CD4-positive, alpha-beta T cell (primary cell): ENCODE results near the gene IPO11. TPM values are rescaled to one million over a fixed set of nuclear protein-coding genes. Genes with fewer than 3 reads are reported as not detected.

Experiments used
- ATAC-seq: fragments of 200-7000 bp; cut with Tn5 transposase; one replicate; pipeline ENCODE4 v1.10.0; 2022; ENCODE audit warnings: mild to moderate bottlenecking; ENCODE audit not compliant: poor library complexity
- CTCF ChIA-PET: fragments of 350-600 bp; sonication (Branson Sonifier 250); formaldehyde crosslinking; loops from one replicate; lab custom pipeline; 2021; ENCODE audit warnings: antibody characterized with exemption, inconsistent platforms; lab: Charles Lee
- POLR2A ChIA-PET: fragments of 350-600 bp; sonication (Branson Sonifier 250); formaldehyde crosslinking; loops from one replicate; lab custom pipeline; 2021; ENCODE audit warnings: antibody characterized with exemption, inconsistent platforms; lab: Charles Lee
- DNase-seq, 14 experiments: peaks; one replicate each; pipeline ENCODE4 v3.0.0-alpha.2; 2013 to 2020; ENCODE audit warnings: mixed read lengths in 2 of 14
- H3K27ac ChIP-seq, 2 donors: one replicate each; pipeline versions ENCODE4 v1.5.1 to v1.7.0; 2013; ENCODE audit warnings: low read length in 2 of 2, low read depth in 1 of 2, mild to moderate bottlenecking in 1 of 2
- H3K27me3 ChIP-seq, 2 experiments: 1 replicate in 1 of 2; 2 replicates in 1 of 2; pipeline versions ENCODE4 v1.6.1 to v1.7.0; 2013; ENCODE audit warnings: low read length in 2 of 2, control low read depth in 1 of 2, mild to moderate bottlenecking in 1 of 2, moderate library complexity in 1 of 2; ENCODE audit not compliant: insufficient read depth in 2 of 2, control insufficient read depth in 1 of 2
- H3K36me3 ChIP-seq: one replicate; pipeline ENCODE4 v1.6.1; 2013; ENCODE audit warnings: low read length, control low read depth; ENCODE audit not compliant: insufficient read depth
- H3K4me1 ChIP-seq: one replicate; pipeline ENCODE4 v1.6.1; 2013; ENCODE audit warnings: low read length, control low read depth; ENCODE audit not compliant: insufficient read depth
- H3K4me3 ChIP-seq: one replicate; pipeline ENCODE4 v1.5.1; 2013; ENCODE audit warnings: mild to moderate bottlenecking, low read length, moderate library complexity
- H3K9me3 ChIP-seq, 2 experiments: 1 replicate in 1 of 2; 2 replicates in 1 of 2; pipeline versions ENCODE4 v1.6.1 to v1.7.0; 2013; ENCODE audit warnings: low read length in 2 of 2, mild to moderate bottlenecking in 2 of 2, control low read depth in 1 of 2, moderate library complexity in 1 of 2; ENCODE audit not compliant: control insufficient read depth in 1 of 2, insufficient read depth in 1 of 2
- H3K27ac Mint-ChIP-seq: one replicate; pipeline ENCODE4 v1.8.0; 2020; ENCODE audit warnings: mixed read lengths
- H3K27me3 Mint-ChIP-seq: one replicate; pipeline ENCODE4 v1.8.0; 2021; ENCODE audit warnings: mixed read lengths
- H3K36me3 Mint-ChIP-seq: one replicate; pipeline ENCODE4 v1.8.0; 2021; ENCODE audit warnings: low read depth, mixed read lengths
- H3K4me1 Mint-ChIP-seq: one replicate; pipeline ENCODE4 v1.8.0; 2021; ENCODE audit warnings: low read depth, mixed read lengths
- H3K4me3 Mint-ChIP-seq: one replicate; pipeline ENCODE4 v1.8.0; 2020; ENCODE audit warnings: mild to moderate bottlenecking, mixed read lengths
- H3K9me3 Mint-ChIP-seq: one replicate; pipeline ENCODE4 v1.8.0; 2020; ENCODE audit warnings: mixed read lengths
- intact Hi-C, 2 experiments: fragments of 100-400 bp; cut with DNase I in 1 of 2; cut with micrococcal nuclease in 1 of 2; formaldehyde crosslinking; loops; one replicate each; pipeline versions ENCODE4 v1.15.1 to v1.9.0; 2023 to 2025; cut with DNase I, micrococcal nuclease
- total RNA-seq, 174 experiments: library from RNA in 2 of 174; stranded (reverse) in 2 of 174; gene quantifications; one replicate each; pipeline ENCODE4 v1.2.3 and lab custom pipeline; 2021 to 2026
- TF ChIP-seq, protein P1 (sequence below): fragments of 200-600 bp; IDR thresholded peaks from one replicate; pipeline ENCODE4 v1.8.0; 2022; ENCODE audit warnings: antibody characterized with exemption, mild to moderate bottlenecking

The IPO11 gene
- total RNA-seq, 2 experiments from 2014 or later, result 15.1 to 16.1 TPM

DNA sequence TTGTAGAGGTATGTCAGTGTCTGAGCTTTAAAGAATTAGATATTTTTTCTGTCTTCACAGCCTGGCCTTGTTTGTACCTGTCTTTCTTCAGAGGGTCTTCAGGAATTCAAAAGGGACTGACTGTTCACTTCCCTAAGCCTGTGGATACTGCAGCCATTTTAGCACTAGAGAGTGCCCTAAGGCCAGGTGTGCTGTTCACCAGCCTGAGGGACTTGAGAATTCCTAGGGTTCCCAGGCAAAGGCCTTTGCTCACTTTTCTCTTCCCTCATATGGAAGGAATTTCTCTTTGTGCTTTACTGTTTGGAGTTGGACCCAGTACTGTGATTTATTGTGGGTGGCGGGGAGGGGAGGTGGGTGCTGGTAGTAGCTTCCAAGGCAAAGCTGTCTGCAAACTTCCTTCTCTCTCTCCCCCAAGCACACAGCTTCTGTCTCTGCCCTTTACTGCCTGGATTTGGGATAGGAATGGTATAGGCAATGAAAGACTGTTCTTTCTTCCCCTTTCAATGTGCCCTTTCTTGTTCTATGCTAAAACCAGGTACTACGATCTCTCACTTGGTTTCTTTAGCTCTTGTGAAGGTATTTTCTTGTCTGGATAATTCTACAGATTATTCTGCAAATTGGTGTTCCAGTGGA, 156.4 kb downstream of the IPO11 start:
- Mint-ChIP-seq H3K36me3 (peaks cover 66% of the 10 kb centered on the region), H3K9me3 (peaks cover 9% of the 10 kb centered on the region), H3K27ac (no peak overlapping the region), H3K27me3 (no peaks in the 10 kb centered on the region), H3K4me3 (no peak overlapping the region), H3K4me1 (peaks cover 9% of the 10 kb centered on the region)
- ATAC-seq (no peak), DNase-seq (no peak)
- H3K36me3 ChIP-seq, result peaks cover 6% of the 10 kb centered on the region
- H3K27me3 ChIP-seq, result no peaks in the 10 kb centered on the region
- peaks cover 21 to 23% of the 10 kb centered on the region in 2 experiments for H3K9me3 ChIP-seq
- no peak overlapping the region for H3K4me3 ChIP-seq
- POLR2A ChIA-PET, result interaction anchor here (1.1 to 2.2 kb wide), 2 partner anchors 10 to 165 kb away, joined by 4 to 7 read pairs; partner anchors contain the start of genes DIMT1 and LRRC70
- intact Hi-C loops, result no loop called here
- no peaks in the 10 kb centered on the region for H3K4me1 ChIP-seq
- H3K27ac ChIP-seq, result no peak overlapping the region
- CTCF ChIA-PET, result interaction anchor here (0.6 kb wide), 1 partner anchor 12 kb away, joined by 3 read pairs; no protein-coding TSS in a partner anchor
- TF ChIP-seq, protein P1, sequence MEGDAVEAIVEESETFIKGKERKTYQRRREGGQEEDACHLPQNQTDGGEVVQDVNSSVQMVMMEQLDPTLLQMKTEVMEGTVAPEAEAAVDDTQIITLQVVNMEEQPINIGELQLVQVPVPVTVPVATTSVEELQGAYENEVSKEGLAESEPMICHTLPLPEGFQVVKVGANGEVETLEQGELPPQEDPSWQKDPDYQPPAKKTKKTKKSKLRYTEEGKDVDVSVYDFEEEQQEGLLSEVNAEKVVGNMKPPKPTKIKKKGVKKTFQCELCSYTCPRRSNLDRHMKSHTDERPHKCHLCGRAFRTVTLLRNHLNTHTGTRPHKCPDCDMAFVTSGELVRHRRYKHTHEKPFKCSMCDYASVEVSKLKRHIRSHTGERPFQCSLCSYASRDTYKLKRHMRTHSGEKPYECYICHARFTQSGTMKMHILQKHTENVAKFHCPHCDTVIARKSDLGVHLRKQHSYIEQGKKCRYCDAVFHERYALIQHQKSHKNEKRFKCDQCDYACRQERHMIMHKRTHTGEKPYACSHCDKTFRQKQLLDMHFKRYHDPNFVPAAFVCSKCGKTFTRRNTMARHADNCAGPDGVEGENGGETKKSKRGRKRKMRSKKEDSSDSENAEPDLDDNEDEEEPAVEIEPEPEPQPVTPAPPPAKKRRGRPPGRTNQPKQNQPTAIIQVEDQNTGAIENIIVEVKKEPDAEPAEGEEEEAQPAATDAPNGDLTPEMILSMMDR, result no peak

DNA sequence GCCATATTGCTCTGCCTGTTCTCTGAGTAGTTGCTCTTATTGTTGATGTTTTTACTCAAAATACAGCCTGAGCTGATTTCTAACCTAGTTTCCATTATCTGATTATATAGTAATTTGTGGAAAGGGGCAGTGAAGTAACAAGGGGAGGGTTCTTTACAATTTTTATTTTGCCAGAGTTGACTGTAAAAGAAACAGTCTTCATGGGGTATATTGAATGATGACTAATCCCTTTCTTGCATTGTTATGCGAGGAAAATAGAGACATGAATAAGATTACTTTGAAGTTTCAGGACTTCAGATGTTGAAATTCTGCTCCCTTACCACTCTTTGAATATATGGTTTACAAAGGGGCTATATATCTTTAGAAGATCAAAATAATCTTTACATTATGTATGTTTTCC, 156.9 kb downstream of the IPO11 start:
- H3K27ac ChIP-seq, result no peak overlapping the region
- no peaks in the 10 kb centered on the region for H3K27me3 ChIP-seq
- H3K9me3 ChIP-seq, result peaks cover 21 to 23% of the 10 kb centered on the region in 2 experiments
- ATAC-seq (no peak), DNase-seq (no peak)
- TF ChIP-seq, protein P1, result no peak
- peaks cover 62% of the 10 kb centered on the region for H3K36me3 Mint-ChIP-seq
- no peak overlapping the region for H3K27ac Mint-ChIP-seq
- ChIA-PET POLR2A (interaction anchor here (1.1 to 2.2 kb wide), 2 partner anchors 9 to 166 kb away, joined by 4 to 7 read pairs; partner anchors contain the start of genes DIMT1 and LRRC70), CTCF (no interaction called here)
- H3K27me3 Mint-ChIP-seq, result no peaks in the 10 kb centered on the region
- H3K9me3 Mint-ChIP-seq, result peaks cover 9% of the 10 kb centered on the region
- peaks cover 9% of the 10 kb centered on the region for H3K4me1 Mint-ChIP-seq
- H3K4me1 ChIP-seq, result no peaks in the 10 kb centered on the region
- intact Hi-C loops, result no loop called here
- no peak overlapping the region for H3K4me3 ChIP-seq
- no peak overlapping the region for H3K4me3 Mint-ChIP-seq
- H3K36me3 ChIP-seq, result peaks cover 6% of the 10 kb centered on the region

DNA sequence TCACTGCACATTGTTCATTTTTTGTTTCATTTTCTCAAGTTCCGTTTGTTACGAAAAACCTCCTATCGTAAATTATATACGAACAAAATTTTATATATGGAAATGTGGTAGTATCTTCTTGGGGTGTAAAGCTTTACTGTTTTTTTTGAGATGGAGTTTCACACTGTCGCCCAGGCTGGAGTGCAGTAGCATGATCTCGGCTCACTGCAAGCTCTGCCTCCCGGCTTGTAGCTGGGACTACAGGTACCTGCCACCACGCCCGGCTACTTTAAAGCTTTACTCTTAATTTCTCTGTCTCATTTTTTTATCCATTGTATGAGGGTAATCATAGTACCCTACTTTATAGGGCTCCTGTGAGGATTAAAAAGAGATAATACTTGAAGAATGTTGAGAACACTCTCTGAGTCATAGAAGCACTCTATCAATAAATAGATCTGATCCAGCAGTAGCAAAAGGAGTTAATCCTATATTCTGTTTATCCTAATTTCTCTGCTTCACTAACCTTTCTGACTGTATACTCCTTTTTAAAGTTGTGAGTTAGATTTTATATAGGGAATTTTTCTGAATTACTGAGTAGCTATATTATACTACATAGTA, 160.5 kb downstream of the IPO11 start:
- peaks cover 28% of the 10 kb centered on the region for H3K36me3 Mint-ChIP-seq
- ATAC-seq, result no peak
- no peaks in the 10 kb centered on the region for H3K36me3 ChIP-seq
- no peak for DNase-seq
- H3K9me3 ChIP-seq, result peaks cover 3 to 4% of the 10 kb centered on the region in 2 experiments
- no peak overlapping the region for H3K4me3 ChIP-seq
- ChIA-PET POLR2A (interaction anchor here (0.6 kb wide), 1 partner anchor 55 kb away, joined by 3 read pairs; no protein-coding TSS in a partner anchor), CTCF (no interaction called here)
- H3K27ac Mint-ChIP-seq, result no peak overlapping the region
- peaks cover 3% of the 10 kb centered on the region for H3K9me3 Mint-ChIP-seq
- no peaks in the 10 kb centered on the region for H3K27me3 ChIP-seq
- TF ChIP-seq, protein P1, result no peak
- H3K4me1 ChIP-seq, result no peaks in the 10 kb centered on the region
- intact Hi-C loops, result no loop called here
- no peak overlapping the region for H3K27ac ChIP-seq
- H3K4me3 Mint-ChIP-seq, result no peak overlapping the region
- no peaks in the 10 kb centered on the region for H3K27me3 Mint-ChIP-seq
- H3K4me1 Mint-ChIP-seq, result peaks cover 30% of the 10 kb centered on the region
